A673 (cell line): Measurements from ENCODE around the gene KCNK7. TPM values are rescaled to one million over a fixed set of nuclear protein-coding genes. Genes with fewer than 3 reads are reported as not detected.

Experiments used
- BruUV-seq: library from RNA; stranded (reverse); fragments of 400-500 nt; replicated peaks from 2 replicates; lab custom pipeline; 2021; lab: Mats Ljungman, UMichigan
- CTCF ChIA-PET: fragments of 300-600 bp; sonication (Branson Sonifier 250); formaldehyde crosslinking; loops from one replicate; lab custom pipeline; 2022; ENCODE audit warnings: antibody characterized with exemption; lab: Charles Lee
- POLR2A ChIA-PET: fragments of 300-600 bp; sonication (Branson Sonifier 250); formaldehyde crosslinking; loops from one replicate; lab custom pipeline; 2022; ENCODE audit warnings: antibody characterized with exemption; ENCODE audit not compliant: low non-redundant PET; lab: Charles Lee
- DNase-seq: peaks from one replicate; pipeline ENCODE4 v3.0.0-alpha.2; 2015; ENCODE audit warnings: low spot score
- H3K27ac ChIP-seq: fragments of 200-600 bp; sonication (generic); 2 replicates; pipeline ENCODE4 v1.5.1; 2016; ENCODE audit warnings: mixed run types, low read depth, mild to moderate bottlenecking, mixed read lengths, antibody characterized with exemption, low read length; ENCODE audit not compliant: poor library complexity, severe bottlenecking
- H3K27me3 ChIP-seq: fragments of 200-600 bp; sonication (generic); replicated peaks from 2 replicates; pipeline ENCODE4 v1.6.1; 2017; ENCODE audit warnings: mixed run types, low read depth, mild to moderate bottlenecking, mixed read lengths, antibody characterized with exemption, low read length; ENCODE audit not compliant: insufficient read depth, poor library complexity
- H3K36me3 ChIP-seq: fragments of 200-600 bp; sonication (generic); 2 replicates; pipeline ENCODE4 v1.6.1; 2016; ENCODE audit warnings: mixed run types, mild to moderate bottlenecking, mixed read lengths, antibody characterized with exemption, low read length; ENCODE audit not compliant: insufficient read depth, poor library complexity, severe bottlenecking
- H3K4me1 ChIP-seq: fragments of 200-600 bp; sonication (generic); 2 replicates; pipeline ENCODE4 v1.6.1; 2017; ENCODE audit warnings: mixed run types, mild to moderate bottlenecking, mixed read lengths, antibody characterized with exemption, low read length; ENCODE audit not compliant: insufficient read depth, poor library complexity, severe bottlenecking
- H3K4me3 ChIP-seq: fragments of 200-600 bp; sonication (generic); 2 replicates; pipeline ENCODE4 v1.5.1; 2016; ENCODE audit warnings: low read depth, mixed run types, mild to moderate bottlenecking, mixed read lengths, low read length; ENCODE audit not compliant: poor library complexity, severe bottlenecking
- H3K9me3 ChIP-seq: fragments of 200-600 bp; sonication (generic); 2 replicates; pipeline ENCODE4 v1.6.1; 2016; ENCODE audit warnings: mixed run types, low read depth, mild to moderate bottlenecking, mixed read lengths, antibody characterized with exemption, low read length; ENCODE audit not compliant: poor library complexity, severe bottlenecking
- CTCF ChIP-seq: fragments of 300-800, 200-600 bp; sonication (generic); conservative IDR thresholded peaks from 2 replicates; pipeline ENCODE4 v1.5.1; 2017; ENCODE audit warnings: low read depth, mild to moderate bottlenecking, antibody characterized with exemption, low read length, moderate library complexity, mixed read lengths
- EZH2 ChIP-seq: fragments of 200-600 bp; sonication (generic); IDR thresholded peaks from 2 replicates; pipeline ENCODE4 v1.6.1; 2017; ENCODE audit warnings: borderline replicate concordance, low read depth, mild to moderate bottlenecking, mixed read lengths, antibody characterized with exemption, low read length; ENCODE audit not compliant: poor library complexity, severe bottlenecking
- intact Hi-C: fragments of 100-400 bp; cut with micrococcal nuclease; formaldehyde crosslinking; loops from one replicate; pipeline ENCODE4 v1.10.0; 2022; ENCODE audit not compliant: unreplicated experiment
- total RNA-seq: library from RNA; stranded (reverse); gene quantifications from 2 replicates; pipeline ENCODE4 v1.2.3, GENCODE V29; 2021

KCNK7 gene
- total RNA-seq, 1 experiment from 2014 or later = 2.3 TPM

GRCh38 chr11:65579291-65579690 is 16.3 kb downstream of the KCNK7 start:
- Histone ChIP-seq H3K36me3 (peaks cover 7% of the 10 kb centered on the region), H3K4me1 (peaks cover 23% of the 10 kb centered on the region), H3K9me3 (no peaks in the 10 kb centered on the region), H3K27ac (no peak overlapping the region), H3K4me3 (no peak overlapping the region), H3K27me3 (no peaks in the 10 kb centered on the region)
- no TSS peak for BruUV-seq
- CTCF ChIA-PET = no interaction called here
- no peak for DNase-seq
- POLR2A ChIA-PET = no interaction called here
- no peak for TF ChIP-seq CTCF
- no peak for TF ChIP-seq EZH2
- intact Hi-C loops = no loop called here

GRCh38 chr11:65578667-65579066 is 16.9 kb downstream of the KCNK7 start:
- intact Hi-C loops = no loop called here
- peaks cover 7% of the 10 kb centered on the region for H3K36me3 ChIP-seq
- H3K27ac ChIP-seq = no peak overlapping the region
- H3K27me3 ChIP-seq = no peaks in the 10 kb centered on the region
- no peak for DNase-seq
- no peaks in the 10 kb centered on the region for H3K9me3 ChIP-seq
- no peak overlapping the region for H3K4me3 ChIP-seq
- ChIA-PET CTCF (no interaction called here), POLR2A (no interaction called here)
- BruUV-seq = no TSS peak
- TF ChIP-seq EZH2 = no peak
- no peak for TF ChIP-seq CTCF
- peaks cover 27% of the 10 kb centered on the region for H3K4me1 ChIP-seq

- H3K27me3 ChIP-seq = no peaks in the 10 kb centered on the region
- peaks cover 32% of the 10 kb centered on the region for H3K4me1 ChIP-seq
- POLR2A ChIA-PET = no interaction called here
- BruUV-seq = no TSS peak
- H3K9me3 ChIP-seq = no peaks in the 10 kb centered on the region
- TF ChIP-seq CTCF (no peak), EZH2 (no peak)
- peaks cover 7% of the 10 kb centered on the region for H3K36me3 ChIP-seq
- no peak overlapping the region for H3K27ac ChIP-seq
- H3K4me3 ChIP-seq = no peak overlapping the region
- intact Hi-C loops = no loop called here
- no peak for DNase-seq
- CTCF ChIA-PET = no interaction called here
Observed at GRCh38 chr11:65578134-65578533, 17.5 kb downstream of the KCNK7 start.
